Kidney (tissue), 14 donors: Measurements from ENCODE around the gene SHROOM1. TPM values are rescaled to one million over a fixed set of nuclear protein-coding genes. Genes with fewer than 3 reads are reported as not detected.

ENCODE experiments used
- DNase-seq, 5 donors: peaks; one replicate each; pipeline ENCODE4 v3.0.0-alpha.2; 2013 to 2020
- FAIRE-seq: peaks from 2 replicates; lab custom pipeline; 2012; peaks lifted over from hg19 to GRCh38; lab: Jason Lieb, UNC
- H3K27ac ChIP-seq, 2 donors: one replicate each; pipeline ENCODE4 v1.7.0; 2013; ENCODE audit warnings: low read depth in 2 of 2, low read length in 2 of 2, inconsistent platforms in 1 of 2
- H3K27me3 ChIP-seq: one replicate; pipeline ENCODE4 v1.7.1; 2013; ENCODE audit warnings: low read length, inconsistent platforms; ENCODE audit not compliant: control insufficient read depth, insufficient read depth
- H3K36me3 ChIP-seq, 3 donors: one replicate each; pipeline versions ENCODE4 v1.7.0 to v1.7.1; 2013; ENCODE audit warnings: low read length in 3 of 3, control low read depth in 1 of 3, inconsistent platforms in 1 of 3; ENCODE audit not compliant: insufficient read depth in 3 of 3, control insufficient read depth in 2 of 3
- H3K4me1 ChIP-seq, 3 donors: one replicate each; pipeline versions ENCODE4 v1.7.0 to v1.7.1; 2013; ENCODE audit warnings: low read length in 3 of 3, inconsistent platforms in 1 of 3, low read depth in 1 of 3; ENCODE audit not compliant: control insufficient read depth in 2 of 3, insufficient read depth in 2 of 3
- H3K4me3 ChIP-seq, 3 donors: one replicate each; pipeline versions ENCODE4 v1.7.0 to v1.8.1; 2013; ENCODE audit warnings: low read length in 3 of 3, control low read depth in 1 of 3, inconsistent platforms in 1 of 3
- H3K9ac ChIP-seq, 3 donors: one replicate each; pipeline versions ENCODE4 v1.7.0 to v1.7.1; 2013; ENCODE audit warnings: low read length in 3 of 3, control low read depth in 1 of 3, inconsistent platforms in 1 of 3
- H3K9me3 ChIP-seq, 3 donors: one replicate each; pipeline versions ENCODE4 v1.7.0 to v1.7.1; 2013; ENCODE audit warnings: low read length in 3 of 3, control low read depth in 1 of 3, inconsistent platforms in 1 of 3; ENCODE audit not compliant: control insufficient read depth in 2 of 3, insufficient read depth in 1 of 3
- CTCF ChIP-seq: IDR thresholded peaks from 3 replicates; pipeline ENCODE4 v1.5.1; 2012; ENCODE audit warnings: mild to moderate bottlenecking, moderate library complexity, borderline replicate concordance; ENCODE audit not compliant: insufficient read depth; ENCODE audit errors: extremely low read depth
- intact Hi-C: fragments of 100-400 bp; cut with DNase I; formaldehyde crosslinking; loops from one replicate; pipeline ENCODE4 v1.11.1; 2022
- polyA plus RNA-seq: library from polyadenylated mRNA; stranded (reverse); fragments of 350-450 nt; fragmentation: Illumina TruSeq; extraction: RNeasy Lipid Tissue Mini Kit (QIAGEN cat#74804); gene quantifications from one replicate; pipeline ENCODE4 v1.2.3, GENCODE V29; 2014; ENCODE audit warnings: low read depth, low replicate concordance; ENCODE audit not compliant: insufficient read depth
- total RNA-seq: library from RNA; stranded (reverse); fragmentation: NEBNext Ultra II Directional; extraction: Animal tissue kit (Norgen Biotek cat#: 25700); gene quantifications from one replicate; pipeline ENCODE4 v1.2.1, GENCODE V29; 2021
- donor health status: control.
- donor health status: control.
- donor health status: control.
- donor health status: control.
- donor health status: control.
- donor health status: DM: yes; HTN: yes; CAD: no.
- donor health status: Normal renal cell carcinoma (clear cell type).

SHROOM1 gene
- total and polyA plus RNA-seq, 2 donors from 2014 or later, result 7.8 to 13.4 TPM

- no peak for TF ChIP-seq CTCF
- Histone ChIP-seq H3K4me3 (peak overlapping the region in 2 of 3 donors; percentile 68), H3K27ac (peak overlapping the region in 1 of 2 donors; percentile 84), H3K27me3 (no peaks in the 10 kb centered on the region), H3K4me1 (peaks cover 5 to 20% (median 13%) of the 10 kb centered on the region in 3 donors), H3K36me3 (no peaks in the 10 kb centered on the region), H3K9ac (peak overlapping the region in 1 of 3 donors; percentile 84), H3K9me3 (no peaks in the 10 kb centered on the region)
- intact Hi-C loops, result no loop called here
- no peak for FAIRE-seq
- DNase-seq, result peak in 1 of 5 donors; percentile 51
These were observed 53.6 kb downstream of the SHROOM1 start for GRCh38 chr5:132776938-132777208.

GRCh38 chr5:132776131-132776937, 54.1 kb downstream of the SHROOM1 start:
- Histone ChIP-seq H3K9me3 (no peaks in the 10 kb centered on the region), H3K36me3 (no peaks in the 10 kb centered on the region), H3K27ac (peak overlapping the region; percentile 62 to 84), H3K9ac (peak overlapping the region; percentile 19 to 84 (median 53)), H3K4me1 (peaks cover 5 to 22% (median 19%) of the 10 kb centered on the region in 3 donors), H3K4me3 (peak overlapping the region; percentile 50 to 68 (median 68)), H3K27me3 (no peaks in the 10 kb centered on the region)
- intact Hi-C loops, result no loop called here
- FAIRE-seq (no peak), DNase-seq (peak; percentile 66 to 81 (median 76))
- no peak for TF ChIP-seq CTCF

- Histone ChIP-seq H3K9me3 (no peaks in the 10 kb centered on the region), H3K4me3 (peak overlapping the region in 2 of 3 donors; percentile 68), H3K9ac (peak overlapping the region in 2 of 3 donors; percentile 7 to 84), H3K4me1 (peaks cover 5 to 27% (median 24%) of the 10 kb centered on the region in 3 donors), H3K27ac (no peak overlapping the region), H3K27me3 (no peaks in the 10 kb centered on the region), H3K36me3 (no peaks in the 10 kb centered on the region)
- DNase-seq (peak in 4 of 5 donors; percentile 49 to 77 (median 62)), FAIRE-seq (no peak)
- intact Hi-C loops, result no loop called here
- no peak for TF ChIP-seq CTCF
These were observed 54.9 kb downstream of the SHROOM1 start for GRCh38 chr5:132775476-132775961.
